Measurements from ENCODE around the gene GABRG3.

GRCh38 chr15:27091270-27091940, 120.4 kb downstream of the GABRG3 start:
- TF ChIP-seq TCF7L2 (IDR thresholded peaks at IDR 0.05; ENCODE audit: low read depth, low read length) (no peak), EZH2 (IDR thresholded peaks at IDR 0.05; ENCODE audit: borderline replicate concordance, low read depth, low read length) (no peak), ELK1 (CRISPR knock-in tag; IDR thresholded peaks at IDR 0.05) (no peak), SNIP1 (IDR thresholded peaks at IDR 0.05; ENCODE audit: low read depth) (no peak), GABPA (tag; conservative IDR thresholded peaks at IDR 0.05; ENCODE audit: low read depth) (no peak), ZNF217 (CRISPR knock-in tag; IDR thresholded peaks at IDR 0.05) (no peak), USF2 (CRISPR knock-in tag; IDR thresholded peaks at IDR 0.05) (no peak), ELF2 (CRISPR knock-in tag; IDR thresholded peaks at IDR 0.05) (no peak), GATA2 (CRISPR knock-in tag; IDR thresholded peaks at IDR 0.05) (no peak), TCF7 (IDR thresholded peaks at IDR 0.05; ENCODE audit: borderline replicate concordance) (no peak), ZNF695 (CRISPR knock-in tag; IDR thresholded peaks at IDR 0.05) (no peak), ZNF140 (CRISPR knock-in tag; IDR thresholded peaks at IDR 0.05) (no peak)

All from K562 (cell line).